Activated T-cell treated with anti-CD3 and anti-CD28 coated beads for 24 hours (primary cell): ENCODE results near the gene TRPT1.

Experiments used
- DNase-seq: peaks from one replicate; pipeline ENCODE4 v3.0.0-alpha.2; 2020; ENCODE audit warnings: low read depth

TRPT1 gene

GRCh38 chr11:64245401-64245796 lies 19.4 kb upstream of the TRPT1 start:
- no peak for DNase-seq

GRCh38 chr11:64244966-64245365 lies 19.0 kb upstream of the TRPT1 start:
- DNase-seq: no peak

GRCh38 chr11:64244107-64244506 lies 18.1 kb upstream of the TRPT1 start:
- DNase-seq: no peak

DNA sequence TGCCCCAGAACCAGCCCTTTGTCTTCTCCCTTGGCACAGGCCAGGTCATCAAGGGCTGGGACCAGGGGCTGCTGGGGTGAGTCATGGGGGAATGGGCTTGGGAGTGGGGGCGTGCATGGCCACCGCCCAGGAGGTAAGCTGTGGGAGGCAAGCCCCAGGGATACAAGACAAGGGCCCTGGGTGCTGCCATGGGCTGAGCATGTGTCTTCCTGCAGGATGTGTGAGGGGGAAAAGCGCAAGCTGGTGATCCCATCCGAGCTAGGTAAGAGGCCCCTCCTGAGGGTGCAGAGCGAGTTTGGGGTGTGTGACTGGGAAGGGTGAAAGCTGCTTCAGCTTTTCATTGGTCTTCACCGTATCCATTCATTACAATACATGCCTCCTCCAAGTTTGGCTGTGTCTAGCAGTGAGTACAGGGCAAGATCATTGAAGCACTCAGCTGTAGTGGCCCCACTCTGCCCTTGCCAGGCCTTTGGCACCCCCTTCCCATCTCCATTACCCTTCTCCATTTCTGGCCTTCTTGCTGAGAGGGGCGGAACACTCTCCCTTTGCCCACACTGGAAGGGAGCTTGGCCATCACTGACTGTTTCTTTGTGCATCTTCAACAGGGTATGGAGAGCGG lies 17.4 kb upstream of the TRPT1 start:
- no peak for DNase-seq

DNA sequence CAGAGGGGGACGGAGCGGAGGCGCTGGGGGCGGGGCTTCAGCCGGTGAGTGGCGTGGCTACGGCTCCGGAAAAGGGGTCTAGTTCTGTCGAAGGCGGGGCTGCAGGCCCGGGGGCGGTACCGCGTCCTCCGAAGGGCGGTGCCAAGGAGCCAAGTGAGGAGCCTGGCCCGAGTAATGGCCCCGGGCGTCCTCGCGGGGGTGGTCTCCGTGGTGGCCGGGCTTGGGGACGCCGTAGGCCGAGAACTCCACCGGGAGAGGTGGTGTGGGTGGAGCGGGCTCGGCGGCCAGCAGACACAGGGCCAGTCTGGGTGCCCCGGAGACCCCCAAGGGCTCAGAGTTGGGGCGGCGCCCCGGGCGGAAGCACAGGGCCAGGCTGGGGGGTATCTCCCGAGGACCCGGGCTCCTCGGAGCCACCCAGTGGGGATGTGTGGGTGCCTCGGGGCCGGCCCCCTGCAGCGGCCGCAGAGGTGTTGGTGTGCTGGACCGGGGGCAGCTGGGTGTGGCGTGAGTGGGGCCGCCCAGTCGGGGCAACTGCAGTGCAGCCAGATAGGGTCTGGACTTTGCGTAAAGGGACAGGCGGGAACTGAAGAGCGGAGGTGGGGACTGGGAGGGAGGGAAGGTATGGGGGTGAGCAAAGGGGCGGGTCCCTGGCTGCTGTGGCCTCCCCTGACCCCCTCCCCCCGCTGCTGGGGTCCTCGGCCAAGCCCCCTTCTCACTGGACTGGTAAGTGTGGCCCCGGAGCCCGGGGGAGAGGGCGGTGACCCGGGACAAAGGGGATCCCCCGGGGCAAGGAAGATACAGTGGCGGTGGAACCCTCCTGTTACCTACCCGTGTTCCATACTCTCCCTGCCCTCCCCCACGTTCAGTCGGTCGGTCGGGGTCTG lies 15.7 kb upstream of the TRPT1 start:
- no peak for DNase-seq

GRCh38 chr11:64241241-64241490 lies 15.2 kb upstream of the TRPT1 start:
- DNase-seq: peak; percentile 100

DNA sequence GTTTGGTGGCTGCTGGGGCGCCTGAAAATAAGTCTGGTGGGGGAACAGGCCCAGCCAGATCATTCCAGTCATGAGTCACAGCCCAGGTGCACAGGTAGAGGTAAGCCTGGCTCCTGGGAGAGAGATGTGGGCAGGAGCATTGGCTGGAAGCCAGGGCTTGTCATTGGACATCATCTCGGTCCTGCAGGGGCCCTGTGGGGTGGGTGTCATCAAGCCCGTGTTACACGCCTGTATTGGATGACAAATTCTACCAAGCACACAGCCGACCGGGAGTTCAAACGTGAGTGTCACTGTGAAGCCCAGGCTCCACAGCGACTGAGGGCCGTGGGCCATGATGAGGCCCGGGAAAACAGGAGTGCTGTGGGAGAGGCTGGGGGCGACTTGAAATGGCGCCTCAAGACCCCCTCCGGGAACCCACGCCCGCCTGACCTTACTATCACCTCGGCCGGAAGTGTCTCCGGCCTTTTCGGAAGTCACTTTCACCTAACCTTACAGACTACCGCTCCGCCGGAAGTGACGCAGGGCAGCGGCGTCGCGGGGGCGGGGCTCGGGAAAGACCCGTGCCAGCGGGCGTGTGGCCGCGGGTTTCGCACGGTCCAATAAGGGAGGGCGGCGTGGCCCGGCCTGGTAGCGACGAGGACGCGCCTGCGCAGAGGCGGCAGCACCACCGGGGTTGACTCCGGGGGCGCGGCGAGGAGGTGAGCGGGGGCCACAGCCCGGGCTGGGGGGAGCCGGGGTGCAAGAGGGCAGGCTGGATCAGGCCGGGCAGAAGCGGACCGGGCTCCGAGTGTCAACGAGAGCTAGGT lies 14.7 kb upstream of the TRPT1 start, which contains the start of gene FKBP2:
Gene FKBP2 (plus strand): TSS at position 661 of the 806 bp plus-strand sequence. CDS start 1,293 bp downstream, outside the sequence.
- peak; percentile 98 for DNase-seq

GRCh38 chr11:64239662-64240434 lies 13.9 kb upstream of the TRPT1 start:
- no peak for DNase-seq

DNA sequence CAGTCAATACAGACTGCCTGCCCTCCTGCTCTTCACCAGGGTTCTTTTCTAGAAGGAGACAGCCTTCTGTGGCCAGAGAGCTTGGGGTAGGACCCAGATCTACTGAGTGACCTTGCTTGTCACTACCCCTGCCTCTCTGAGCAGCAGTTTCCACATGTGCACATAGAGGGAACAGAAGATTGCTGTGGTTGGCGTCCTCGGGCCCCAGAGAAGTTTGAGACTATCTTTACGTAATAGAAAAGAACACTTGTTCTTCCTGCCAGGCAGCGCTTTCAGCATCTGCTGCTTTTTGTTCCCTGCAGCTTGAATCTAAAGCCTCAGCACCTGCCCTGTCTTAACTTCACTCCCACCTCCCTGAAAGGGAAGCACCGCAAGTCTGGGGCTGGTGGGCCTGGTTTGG lies 13.0 kb upstream of the TRPT1 start:
- DNase-seq: no peak

DNA sequence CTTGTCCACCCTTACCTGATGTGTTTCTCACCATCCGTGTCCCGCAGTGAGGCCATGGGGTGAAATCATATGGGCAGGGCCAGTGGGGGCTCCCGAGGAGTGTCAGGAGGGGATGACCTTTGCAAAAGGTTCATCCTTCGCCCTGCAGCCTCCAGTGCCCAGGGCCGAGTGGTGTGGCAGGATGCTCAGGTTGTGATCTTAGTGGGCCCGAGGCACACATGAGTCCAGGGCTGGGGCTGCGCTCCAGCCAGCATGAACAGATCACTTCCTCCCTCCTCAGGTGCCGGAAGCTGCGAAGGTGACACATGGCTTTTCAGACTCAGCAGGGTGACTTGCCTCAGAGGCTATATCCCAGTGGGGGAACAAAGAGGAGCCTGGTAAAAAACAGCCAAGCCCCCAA lies 12.1 kb upstream of the TRPT1 start:
- no peak for DNase-seq

DNA sequence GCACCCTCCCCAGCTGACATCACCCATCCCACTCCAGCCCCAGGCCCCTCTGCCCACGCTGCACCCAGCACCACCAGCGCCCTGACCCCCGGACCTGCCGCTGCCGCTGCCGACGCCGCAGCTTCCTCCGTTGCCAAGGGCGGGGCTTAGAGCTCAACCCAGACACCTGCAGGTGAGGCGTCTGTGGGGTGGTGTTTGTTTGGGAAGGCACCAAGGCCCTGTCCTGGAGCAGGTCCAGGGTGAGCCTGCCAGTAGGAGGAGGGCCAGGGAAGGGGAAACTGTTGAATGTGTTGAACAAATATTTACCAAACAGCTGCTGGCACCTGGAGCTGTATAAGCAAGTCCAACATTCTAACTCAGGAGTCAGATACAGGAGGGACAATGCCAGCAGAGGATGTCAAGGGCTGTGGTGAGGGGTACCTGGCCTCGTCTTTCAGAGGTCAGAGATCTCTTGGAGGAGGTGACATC lies 11.5 kb upstream of the TRPT1 start:
- DNase-seq: no peak

- DNase-seq: no peak
These were observed 9.6 kb upstream of the TRPT1 start for GRCh38 chr11:64235437-64236161.

- DNase-seq: no peak
These were observed 8.8 kb upstream of the TRPT1 start for GRCh38 chr11:64234647-64235379.

DNA sequence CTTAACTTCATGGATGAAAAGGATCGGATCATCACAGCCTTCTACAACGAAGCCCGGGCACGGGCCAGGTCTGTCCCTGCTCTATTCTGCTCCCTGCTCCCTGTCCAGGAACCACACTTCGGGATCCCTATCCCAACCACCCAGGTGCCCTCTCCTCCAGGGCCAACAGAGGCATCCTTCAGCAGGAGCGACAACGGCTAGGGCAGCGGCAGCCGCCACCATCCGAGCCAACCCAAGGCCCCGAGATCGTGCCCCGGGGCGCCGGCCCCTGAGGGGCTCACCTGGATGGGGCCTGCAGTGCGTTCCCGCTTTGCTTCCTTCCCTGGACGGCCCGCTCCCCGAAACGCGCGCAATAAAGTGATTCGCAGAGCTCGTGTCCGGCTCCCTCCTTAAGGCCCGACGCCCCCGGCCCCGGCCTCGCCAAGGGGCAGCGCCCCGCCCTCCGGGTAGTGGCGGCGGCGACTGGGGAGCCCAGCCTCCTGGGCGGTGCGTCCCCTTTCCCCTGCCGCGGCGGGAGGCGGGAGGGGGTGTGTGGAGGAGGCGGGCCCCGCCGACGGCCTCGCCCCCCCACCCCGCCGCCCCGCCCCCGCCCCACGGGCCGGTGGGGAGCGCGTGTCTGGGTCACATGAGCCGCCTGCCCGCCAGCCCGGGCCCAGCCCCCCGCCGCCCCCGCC lies 8.1 kb upstream of the TRPT1 start, which contains the start of gene VEGFB:
Gene VEGFB (plus strand): TSS at position 672 of the 674 bp plus-strand sequence. CDS start 250 bp downstream, outside the sequence.
- DNase-seq: peak; percentile 64

- no peak for DNase-seq
These were observed 7.0 kb upstream of the TRPT1 start for GRCh38 chr11:64232967-64233315.

GRCh38 chr11:64232182-64232966 lies 6.4 kb upstream of the TRPT1 start:
- DNase-seq: no peak

DNA sequence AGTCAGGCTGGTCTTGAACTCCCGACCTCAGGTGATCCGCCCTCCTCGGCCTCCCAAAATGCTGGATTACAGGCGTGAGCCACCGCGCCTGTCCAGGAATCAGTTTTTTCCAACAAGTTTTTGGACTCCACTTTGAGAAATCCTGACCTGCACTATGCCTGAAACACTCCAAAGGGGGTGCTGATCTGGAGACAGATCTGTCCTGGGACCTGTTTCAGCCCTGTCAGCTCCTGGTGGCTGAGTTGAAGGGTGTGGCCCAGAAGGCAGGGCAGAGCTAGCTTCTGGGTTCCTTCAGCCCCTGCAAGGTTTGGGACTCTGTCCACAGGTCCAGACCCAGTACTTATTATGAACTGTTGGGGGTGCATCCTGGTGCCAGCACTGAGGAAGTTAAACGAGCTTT lies 5.6 kb upstream of the TRPT1 start:
- DNase-seq: no peak

DNA sequence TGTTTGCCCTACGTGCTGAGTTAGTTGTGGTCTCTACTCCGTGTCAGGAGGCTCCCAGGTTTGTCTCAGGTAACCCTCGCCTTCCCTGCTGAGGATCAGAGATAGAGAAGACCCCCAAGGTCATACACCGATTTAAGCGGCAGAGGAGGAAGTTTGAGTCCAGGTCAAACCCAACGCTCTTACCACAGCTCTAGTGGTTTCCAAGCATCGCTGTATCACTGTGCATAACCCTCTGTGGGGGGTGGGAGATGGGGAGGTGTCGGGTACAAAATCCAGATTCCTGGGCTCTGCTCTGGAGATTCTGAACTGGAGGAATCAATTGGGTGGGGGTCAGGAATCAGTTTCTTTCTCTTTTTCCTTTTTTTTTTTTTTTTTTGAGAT lies 5.0 kb upstream of the TRPT1 start:
- no peak for DNase-seq
